GM19351 (cell line): Measurements from ENCODE around the gene SRRM4.
"Not testable (repeated sequence)": the region's sequence is repeated elsewhere in the genome, so short reads cannot be mapped to it uniquely, and the experiment has no call there.

Source experiments
- ATAC-seq: cut with Tn5 transposase; IDR thresholded peaks from one replicate; pipeline ENCODE4 v1.9.1; 2021; ENCODE audit warnings: mild to moderate bottlenecking, moderate library complexity; ENCODE audit not compliant: unreplicated experiment

Gene SRRM4

DNA sequence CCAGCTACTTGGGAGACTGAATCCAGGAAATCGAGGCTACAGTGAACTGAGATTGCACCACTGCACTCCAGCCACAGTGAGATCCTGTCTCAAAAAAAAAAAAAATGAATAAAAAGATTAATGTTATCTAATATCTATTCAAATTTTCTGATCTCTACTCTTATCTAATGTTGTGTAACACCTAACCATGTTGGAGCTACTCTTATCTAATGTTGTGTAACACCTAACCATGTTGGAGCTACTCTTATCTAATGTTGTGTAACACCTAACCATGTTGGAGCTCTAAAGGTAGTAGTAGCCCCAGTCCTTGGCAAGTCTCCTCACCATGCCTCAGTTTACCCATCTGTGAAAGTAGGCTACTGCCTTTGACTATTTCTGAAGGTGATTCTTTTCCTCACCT lies 26.9 kb downstream of the SRRM4 start:
- ATAC-seq, result not testable (repeated sequence)

- ATAC-seq, result no peak
Observed at GRCh38 chr12:119008691-119009221, 27.4 kb downstream of the SRRM4 start.

DNA sequence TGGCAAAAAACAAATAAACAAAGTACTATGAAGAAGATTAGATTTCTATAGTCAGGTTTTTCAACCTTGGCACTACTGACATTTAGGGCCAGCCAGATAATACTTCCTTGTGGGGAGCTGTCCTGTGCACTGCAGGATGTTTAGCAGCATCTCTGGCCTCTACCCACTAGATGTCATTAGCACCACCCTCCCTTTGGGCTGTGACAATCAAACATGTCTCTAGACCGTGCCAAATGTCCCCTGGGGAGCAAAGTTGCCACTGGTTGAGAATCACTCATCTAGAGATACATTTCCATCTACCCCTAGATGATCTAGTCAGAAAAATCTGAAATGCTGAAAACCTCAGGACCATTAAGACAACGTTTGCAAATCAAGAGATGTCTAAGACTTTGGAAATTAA lies 29.9 kb downstream of the SRRM4 start:
- ATAC-seq, result no peak

DNA sequence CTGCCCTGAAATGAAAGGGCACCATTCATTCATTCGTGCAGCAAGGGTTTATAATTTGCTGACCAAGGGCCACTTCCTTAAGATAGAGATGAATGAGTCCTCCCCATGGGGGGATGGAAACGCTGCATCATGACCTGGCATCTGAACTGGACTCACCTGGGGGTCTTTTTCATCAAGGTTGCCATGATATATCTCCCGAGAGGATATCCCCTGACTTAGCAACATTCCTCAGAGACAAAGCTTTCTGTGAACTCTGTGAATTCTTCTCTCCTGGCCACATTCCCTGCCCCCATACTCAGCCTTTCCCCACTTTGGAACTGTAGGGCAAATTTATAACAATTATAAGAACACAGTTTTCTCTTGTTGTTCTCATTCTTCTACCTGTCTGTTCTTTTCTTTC lies 30.8 kb downstream of the SRRM4 start:
- ATAC-seq, result no peak

DNA sequence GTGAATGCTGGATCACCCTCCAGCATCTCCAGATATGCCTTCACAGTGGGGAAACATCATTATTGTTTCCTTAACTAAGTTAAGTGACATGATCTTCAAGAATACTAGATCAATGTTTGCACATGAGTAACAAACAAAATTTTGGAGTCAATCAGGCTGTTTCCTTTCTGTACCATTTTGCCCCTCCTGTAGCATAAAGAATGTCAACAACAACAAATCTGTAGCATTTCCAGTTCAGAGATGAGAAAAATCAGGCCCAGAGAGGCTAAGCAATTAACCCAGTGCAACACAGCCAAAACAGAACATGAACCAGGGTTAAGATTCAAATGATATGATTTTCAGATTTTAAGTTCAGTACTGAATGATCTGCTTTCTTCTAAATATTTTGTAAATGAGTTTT lies 31.7 kb downstream of the SRRM4 start:
- no peak for ATAC-seq

DNA sequence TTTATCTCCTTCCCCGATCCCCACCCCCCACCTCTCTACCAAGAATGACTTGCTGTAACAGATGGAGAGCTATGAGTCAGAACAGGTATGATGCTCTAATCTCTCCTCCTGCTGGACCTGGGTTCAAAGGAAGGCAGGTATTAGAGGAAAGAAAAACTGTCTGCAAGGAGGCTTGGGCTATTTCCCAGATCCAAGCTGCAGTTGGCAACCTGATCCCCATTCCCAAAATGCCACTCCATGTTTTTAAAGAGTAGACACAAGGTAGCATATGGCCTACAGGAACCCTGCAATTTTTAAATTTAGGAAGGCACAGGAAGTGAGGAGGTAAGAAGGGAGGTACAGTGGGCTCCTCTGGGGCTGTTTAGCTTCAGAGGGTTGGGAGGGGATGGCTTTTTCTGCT lies 33.0 kb downstream of the SRRM4 start:
- no peak for ATAC-seq

- ATAC-seq, result no peak
Observed at GRCh38 chr12:119016715-119017114, 35.4 kb downstream of the SRRM4 start.

DNA sequence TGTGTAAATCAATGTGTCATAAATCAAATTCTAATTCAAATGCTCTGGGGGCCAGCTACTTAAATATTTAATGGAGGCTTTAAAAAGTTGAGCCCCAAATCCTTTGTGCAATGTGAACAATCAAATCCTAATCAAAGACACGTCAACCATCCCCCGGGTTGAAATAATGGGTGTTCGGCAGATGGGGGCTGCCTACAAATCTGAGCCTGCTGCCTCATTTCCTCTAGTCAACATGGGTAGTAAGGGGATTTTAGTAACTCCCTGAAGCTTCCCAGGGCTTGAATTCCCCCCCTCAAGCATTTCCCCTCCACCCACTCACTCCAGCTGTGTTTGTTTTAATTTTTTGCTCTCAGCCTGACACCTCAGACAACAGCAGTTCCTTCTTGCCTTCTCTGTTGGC lies 37.8 kb downstream of the SRRM4 start:
- no peak for ATAC-seq

GRCh38 chr12:119020406-119021360 lies 39.3 kb downstream of the SRRM4 start:
- no peak for ATAC-seq

- ATAC-seq, result no peak
Observed at GRCh38 chr12:119024356-119024755, 43.0 kb downstream of the SRRM4 start.

DNA sequence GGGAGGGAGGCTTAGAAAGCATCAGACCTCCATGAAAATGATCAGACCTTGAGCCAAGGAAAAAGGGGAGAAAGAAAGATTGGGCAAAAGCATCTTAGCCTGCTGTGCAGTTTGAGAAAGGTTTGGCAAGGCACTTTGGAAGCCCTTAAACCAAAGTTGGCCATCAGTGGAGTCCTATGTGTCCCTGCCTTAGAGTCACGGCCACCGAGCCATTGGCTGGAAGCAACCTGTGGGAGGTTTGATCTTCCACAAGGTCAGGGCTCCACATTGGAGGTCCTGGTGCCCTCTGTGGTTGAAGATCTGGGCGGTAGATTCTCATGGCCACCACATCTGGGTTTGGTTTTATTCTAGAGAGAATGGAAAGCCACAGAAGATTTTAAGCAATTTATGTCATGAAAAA lies 44.4 kb downstream of the SRRM4 start:
- ATAC-seq, result no peak

- not testable (repeated sequence) for ATAC-seq
Observed at GRCh38 chr12:119033332-119033731, 52.0 kb downstream of the SRRM4 start.

DNA sequence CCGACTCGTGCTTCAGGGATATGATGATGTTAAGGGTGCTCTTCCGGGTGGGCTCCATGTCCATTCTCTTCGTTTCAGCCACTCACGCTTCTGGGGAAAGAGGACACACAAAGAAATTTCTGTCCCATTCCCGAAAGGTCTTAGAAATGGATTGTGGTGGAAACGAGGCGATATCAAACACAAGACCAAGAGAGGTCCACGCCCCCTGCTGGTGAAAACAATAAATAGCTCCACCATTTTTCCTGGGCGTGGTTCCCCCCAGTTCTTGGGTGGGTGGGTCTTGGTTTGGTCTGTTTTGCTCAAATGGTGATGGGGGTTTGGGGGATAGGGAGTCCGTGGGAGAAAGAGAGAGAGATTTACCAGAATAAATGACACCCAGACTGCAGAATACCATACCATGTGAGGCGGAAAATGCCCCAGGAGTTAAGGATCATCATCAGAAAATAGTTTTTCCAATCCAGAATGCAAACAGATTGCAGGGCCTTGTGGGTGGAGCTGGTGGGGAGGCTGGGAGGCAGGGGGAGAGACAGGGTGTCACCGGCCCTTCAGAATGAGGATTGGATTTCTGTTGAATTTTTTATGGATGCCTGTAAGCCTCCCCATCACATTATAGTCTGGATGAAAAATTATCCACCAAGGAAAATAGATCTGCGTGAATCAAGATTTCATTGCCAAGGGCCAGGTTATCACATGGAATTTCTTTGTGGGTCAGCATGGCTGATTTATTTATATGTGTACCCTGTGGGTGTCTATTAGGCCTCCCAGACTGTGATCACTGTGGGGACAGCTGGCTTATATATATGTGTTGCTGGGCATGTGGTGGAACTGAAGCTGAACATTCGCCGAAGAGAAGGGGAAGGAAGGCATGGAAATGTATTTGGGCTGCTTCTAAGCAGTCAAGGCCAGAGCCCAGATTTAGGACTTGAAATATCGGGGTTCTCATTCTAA lies 55.8 kb downstream of the SRRM4 start:
- no peak for ATAC-seq

DNA sequence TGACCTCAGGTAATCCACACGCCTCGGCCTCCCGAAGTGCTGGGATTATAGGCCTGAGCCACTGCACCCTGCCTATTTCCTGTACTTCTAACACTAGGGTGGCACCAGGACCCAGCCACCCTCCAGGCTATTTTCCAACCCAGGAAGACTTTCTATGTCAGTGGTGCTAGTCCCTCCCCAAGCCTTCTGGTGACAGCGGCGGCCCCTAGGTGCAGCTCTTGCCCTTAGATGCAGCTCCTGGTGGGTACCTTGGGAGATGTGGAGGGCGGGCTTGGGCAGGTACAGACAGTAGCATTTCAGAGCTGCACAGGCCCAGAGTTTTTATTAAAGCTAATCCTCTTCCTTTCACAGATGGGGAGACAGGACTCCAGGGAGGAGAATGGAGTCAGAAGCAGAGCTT lies 62.8 kb downstream of the SRRM4 start:
- no peak for ATAC-seq

- no peak for ATAC-seq
Observed at GRCh38 chr12:119047641-119048040, 66.3 kb downstream of the SRRM4 start.

- ATAC-seq, result no peak
Observed at GRCh38 chr12:119050663-119051062, 69.3 kb downstream of the SRRM4 start.

DNA sequence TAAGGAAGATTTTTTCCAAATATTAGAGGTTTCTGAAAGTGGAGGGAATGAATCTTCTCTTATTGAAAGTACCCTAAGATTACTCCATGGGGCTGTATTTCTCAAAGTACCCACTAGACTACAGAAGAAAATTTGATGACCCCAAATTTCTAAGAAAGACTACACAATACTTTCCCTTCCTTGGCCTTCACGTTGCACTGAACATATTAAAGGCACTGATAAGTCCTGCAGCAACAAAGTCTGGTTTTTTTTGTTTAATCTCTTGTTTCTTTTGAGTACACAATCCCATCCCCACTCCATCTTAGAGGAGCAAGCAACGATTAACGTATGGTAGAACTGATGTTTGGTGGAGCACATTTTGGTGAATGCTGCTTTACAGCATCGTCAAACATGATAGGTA lies 70.1 kb downstream of the SRRM4 start:
- ATAC-seq, result no peak

- ATAC-seq, result no peak
Observed at GRCh38 chr12:119052001-119052400, 70.7 kb downstream of the SRRM4 start.

DNA sequence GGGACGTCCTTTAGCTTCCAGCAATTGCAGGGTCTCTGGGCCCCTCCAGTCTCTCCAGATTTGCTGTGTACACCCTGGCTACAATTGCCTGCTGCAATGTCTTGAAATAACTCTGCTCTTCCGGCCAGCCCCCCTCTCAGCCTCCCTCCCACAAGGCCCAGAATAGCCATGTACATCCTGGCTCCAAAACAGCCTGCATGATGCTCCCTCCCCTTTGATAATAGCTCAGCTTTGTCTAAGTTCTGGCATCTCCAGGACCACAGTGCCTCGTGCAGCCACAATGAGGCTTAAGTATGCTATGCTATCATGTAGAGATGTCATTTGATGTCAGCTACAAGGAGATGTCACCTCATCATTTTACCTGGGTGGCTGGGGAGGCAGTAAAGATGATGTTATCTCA lies 74.6 kb downstream of the SRRM4 start:
- no peak for ATAC-seq

DNA sequence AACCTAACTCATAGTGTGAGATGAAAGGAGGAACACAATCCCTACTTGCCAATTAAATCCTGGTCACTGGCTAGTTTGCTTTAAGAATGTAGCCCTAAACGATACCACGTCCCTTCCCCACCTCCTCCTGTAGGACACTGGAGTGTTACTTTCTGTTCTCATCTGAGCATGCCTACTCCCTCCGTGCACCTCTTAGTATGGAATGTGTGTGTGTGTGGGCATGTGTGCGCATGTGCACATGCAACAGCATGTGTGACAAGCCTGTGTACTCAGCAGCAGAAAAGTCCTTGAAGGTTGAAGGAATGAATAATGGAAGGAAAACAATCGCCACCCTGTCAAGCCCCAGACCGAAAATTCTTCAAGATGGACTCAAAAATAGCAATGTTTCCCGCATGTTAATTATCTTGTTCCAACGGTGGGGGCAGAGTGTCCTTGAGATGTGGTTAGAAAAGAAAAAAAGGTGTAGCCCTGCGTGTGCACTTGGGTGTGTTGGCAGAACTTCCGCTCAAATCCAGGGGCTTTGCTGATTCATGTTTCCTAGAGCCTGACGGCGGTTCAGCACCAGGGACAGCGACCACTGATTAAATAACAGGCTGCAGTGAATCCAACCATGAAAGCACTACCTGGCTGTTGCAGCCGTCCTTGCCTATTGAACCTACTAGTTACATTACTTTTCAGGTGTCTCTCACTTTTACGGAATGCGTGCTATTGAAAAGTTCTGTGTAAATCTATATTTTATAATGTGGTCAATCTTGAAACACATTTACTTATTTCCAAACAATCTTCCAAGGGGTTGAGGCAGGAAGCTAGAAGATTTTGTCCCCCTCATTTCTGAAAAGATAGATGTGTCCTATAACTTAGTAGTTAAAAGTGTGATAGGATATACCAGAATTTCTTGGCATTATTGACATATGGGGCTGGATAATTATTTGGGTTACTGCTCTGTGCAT lies 79.8 kb downstream of the SRRM4 start:
- no peak for ATAC-seq
